ENCODE results near the gene GHRL.

GRCh38 chr3:10338164-10338470 is 45.4 kb upstream of the GHRL start:
- TF ChIP-seq CTCF (IDR thresholded peaks at IDR 0.05) (no peak), POLR2A (IDR thresholded peaks at IDR 0.05) (no peak)

All from esophagus squamous epithelium (tissue), 4 donors.